ENCODE measurements around the gene COX4I1.

- no peak for TF ChIP-seq CTCF (IDR thresholded peaks at IDR 0.05)
- TF ChIP-seq POLR2A (IDR thresholded peaks at IDR 0.05), result no peak
These were observed 4.1 kb downstream of the COX4I1 start for GRCh38 chr16:85803570-85803969.
